Measurements from ENCODE around the gene KIAA0232. TPM values are rescaled to one million over a fixed set of nuclear protein-coding genes. Genes with fewer than 3 reads are reported as not detected.

The KIAA0232 gene
- total and polyA plus RNA-seq, 9 of the 15 experiments (the other 6 are each of a cell fraction or from before 2014, with no cell fraction given), result 3.5 to 17.4 (median 13.0) TPM

DNA sequence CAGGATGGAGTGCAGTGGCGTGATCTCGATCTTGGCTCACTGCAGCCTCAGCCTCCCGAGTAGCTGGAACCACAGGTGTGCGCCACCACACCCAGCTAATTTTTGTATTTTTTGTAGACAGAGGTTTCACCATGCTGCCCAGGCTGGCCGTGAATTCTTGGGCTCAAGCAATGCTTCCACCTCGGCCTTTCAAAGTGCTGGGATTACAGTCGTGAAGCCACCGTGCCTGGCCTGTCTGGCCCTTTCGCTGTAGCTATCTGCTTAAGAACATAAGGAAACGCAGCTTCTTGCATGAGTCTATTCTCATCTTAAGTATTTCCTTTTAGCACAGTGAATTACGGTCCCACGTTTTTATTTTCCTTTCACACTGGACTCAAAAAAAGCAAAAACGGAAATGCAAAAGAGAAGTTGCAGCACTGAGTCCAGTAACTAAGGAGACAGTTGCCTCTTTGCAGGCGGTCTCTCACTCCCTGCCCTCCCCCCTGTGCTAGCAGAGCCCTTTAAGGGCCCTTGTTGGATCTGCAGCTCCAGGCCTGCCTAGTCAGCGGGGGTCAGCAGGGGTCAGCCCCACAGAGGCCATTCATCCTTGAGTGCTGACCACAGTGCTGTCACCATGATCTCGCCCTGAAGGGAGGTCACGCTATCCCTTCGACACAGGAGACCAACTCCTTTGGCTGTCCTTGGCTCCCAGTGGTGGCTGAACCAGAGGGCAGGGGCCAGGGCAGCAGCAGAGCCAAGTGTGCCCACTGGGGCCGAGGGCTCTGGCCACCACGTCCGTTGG is 105.3 kb downstream of the KIAA0232 start (continued):
- no peak for TF ChIP-seq FOXM1 (IDR thresholded peaks at IDR 0.05; ENCODE audit: low read depth)
- no peak for TF ChIP-seq FOXM1 (CRISPR knock-in tag; IDR thresholded peaks at IDR 0.05; ENCODE audit: low read depth)
- TF ChIP-seq, protein P1, sequence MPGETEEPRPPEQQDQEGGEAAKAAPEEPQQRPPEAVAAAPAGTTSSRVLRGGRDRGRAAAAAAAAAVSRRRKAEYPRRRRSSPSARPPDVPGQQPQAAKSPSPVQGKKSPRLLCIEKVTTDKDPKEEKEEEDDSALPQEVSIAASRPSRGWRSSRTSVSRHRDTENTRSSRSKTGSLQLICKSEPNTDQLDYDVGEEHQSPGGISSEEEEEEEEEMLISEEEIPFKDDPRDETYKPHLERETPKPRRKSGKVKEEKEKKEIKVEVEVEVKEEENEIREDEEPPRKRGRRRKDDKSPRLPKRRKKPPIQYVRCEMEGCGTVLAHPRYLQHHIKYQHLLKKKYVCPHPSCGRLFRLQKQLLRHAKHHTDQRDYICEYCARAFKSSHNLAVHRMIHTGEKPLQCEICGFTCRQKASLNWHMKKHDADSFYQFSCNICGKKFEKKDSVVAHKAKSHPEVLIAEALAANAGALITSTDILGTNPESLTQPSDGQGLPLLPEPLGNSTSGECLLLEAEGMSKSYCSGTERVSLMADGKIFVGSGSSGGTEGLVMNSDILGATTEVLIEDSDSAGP (CRISPR knock-in tag; IDR thresholded peaks at IDR 0.05), result peak; percentile 80; the same call in 1 of the 2 replicates
- TF ChIP-seq, protein P2, sequence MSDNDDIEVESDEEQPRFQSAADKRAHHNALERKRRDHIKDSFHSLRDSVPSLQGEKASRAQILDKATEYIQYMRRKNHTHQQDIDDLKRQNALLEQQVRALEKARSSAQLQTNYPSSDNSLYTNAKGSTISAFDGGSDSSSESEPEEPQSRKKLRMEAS (CRISPR knock-in tag; IDR thresholded peaks at IDR 0.05), result peak; percentile 60; the same call in 1 of the 2 replicates
- TF ChIP-seq, protein P3, sequence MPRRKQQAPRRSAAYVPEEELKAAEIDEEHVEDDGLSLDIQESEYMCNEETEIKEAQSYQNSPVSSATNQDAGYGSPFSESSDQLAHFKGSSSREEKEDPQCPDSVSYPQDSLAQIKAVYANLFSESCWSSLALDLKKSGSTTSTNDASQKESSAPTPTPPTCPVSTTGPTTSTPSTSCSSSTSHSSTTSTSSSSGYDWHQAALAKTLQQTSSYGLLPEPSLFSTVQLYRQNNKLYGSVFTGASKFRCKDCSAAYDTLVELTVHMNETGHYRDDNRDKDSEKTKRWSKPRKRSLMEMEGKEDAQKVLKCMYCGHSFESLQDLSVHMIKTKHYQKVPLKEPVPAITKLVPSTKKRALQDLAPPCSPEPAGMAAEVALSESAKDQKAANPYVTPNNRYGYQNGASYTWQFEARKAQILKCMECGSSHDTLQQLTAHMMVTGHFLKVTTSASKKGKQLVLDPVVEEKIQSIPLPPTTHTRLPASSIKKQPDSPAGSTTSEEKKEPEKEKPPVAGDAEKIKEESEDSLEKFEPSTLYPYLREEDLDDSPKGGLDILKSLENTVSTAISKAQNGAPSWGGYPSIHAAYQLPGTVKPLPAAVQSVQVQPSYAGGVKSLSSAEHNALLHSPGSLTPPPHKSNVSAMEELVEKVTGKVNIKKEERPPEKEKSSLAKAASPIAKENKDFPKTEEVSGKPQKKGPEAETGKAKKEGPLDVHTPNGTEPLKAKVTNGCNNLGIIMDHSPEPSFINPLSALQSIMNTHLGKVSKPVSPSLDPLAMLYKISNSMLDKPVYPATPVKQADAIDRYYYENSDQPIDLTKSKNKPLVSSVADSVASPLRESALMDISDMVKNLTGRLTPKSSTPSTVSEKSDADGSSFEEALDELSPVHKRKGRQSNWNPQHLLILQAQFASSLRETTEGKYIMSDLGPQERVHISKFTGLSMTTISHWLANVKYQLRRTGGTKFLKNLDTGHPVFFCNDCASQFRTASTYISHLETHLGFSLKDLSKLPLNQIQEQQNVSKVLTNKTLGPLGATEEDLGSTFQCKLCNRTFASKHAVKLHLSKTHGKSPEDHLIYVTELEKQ (CRISPR knock-in tag; IDR thresholded peaks at IDR 0.05), result no peak
- no peak for TF ChIP-seq SRSF7 (optimal IDR thresholded peaks at IDR 0.05; ENCODE audit: low read depth, low read length)
- TF ChIP-seq MAZ (CRISPR knock-in tag; conservative IDR thresholded peaks at IDR 0.05 in 1 of 2, IDR thresholded peaks at IDR 0.05 in 1 of 2), result peak in 1 of 2 experiments; percentile 38; a peak in 1 of 4 replicates
- TF ChIP-seq, protein P4, sequence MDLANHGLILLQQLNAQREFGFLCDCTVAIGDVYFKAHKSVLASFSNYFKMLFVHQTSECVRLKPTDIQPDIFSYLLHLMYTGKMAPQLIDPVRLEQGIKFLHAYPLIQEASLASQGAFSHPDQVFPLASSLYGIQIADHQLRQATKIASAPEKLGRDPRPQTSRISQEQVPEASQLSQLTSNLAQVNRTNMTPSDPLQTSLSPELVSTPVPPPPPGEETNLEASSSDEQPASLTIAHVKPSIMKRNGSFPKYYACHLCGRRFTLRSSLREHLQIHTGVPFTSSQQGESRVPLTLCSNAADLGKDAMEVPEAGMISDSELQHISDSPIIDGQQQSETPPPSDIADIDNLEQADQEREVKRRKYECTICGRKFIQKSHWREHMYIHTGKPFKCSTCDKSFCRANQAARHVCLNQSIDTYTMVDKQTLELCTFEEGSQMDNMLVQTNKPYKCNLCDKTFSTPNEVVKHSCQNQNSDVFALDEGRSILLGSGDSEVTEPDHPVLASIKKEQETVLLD (IDR thresholded peaks at IDR 0.05), result peak; percentile 57; the same call in 1 of the 2 replicates
- TF ChIP-seq E2F3 (CRISPR knock-in tag; IDR thresholded peaks at IDR 0.05), result no peak
- TF ChIP-seq FOXP1 (CRISPR knock-in tag; IDR thresholded peaks at IDR 0.05), result no peak
- no peak for TF ChIP-seq L3MBTL2 (IDR thresholded peaks at IDR 0.05)
- TF ChIP-seq ZNF12 (CRISPR knock-in tag; IDR thresholded peaks at IDR 0.05), result no peak
- 0 out of 2 replicates have a peak, but pooled peaks have one; percentile 48 for TF ChIP-seq DMBX1 (CRISPR knock-in tag; IDR thresholded peaks at IDR 0.05; ENCODE audit: borderline replicate concordance)
- TF ChIP-seq DNMT1 (IDR thresholded peaks at IDR 0.05), result no peak
- no peak for TF ChIP-seq POLR3A (IDR thresholded peaks at IDR 0.05; ENCODE audit: borderline replicate concordance, extremely low read depth, insufficient read depth, insufficient read length)
- TF ChIP-seq, protein P5, sequence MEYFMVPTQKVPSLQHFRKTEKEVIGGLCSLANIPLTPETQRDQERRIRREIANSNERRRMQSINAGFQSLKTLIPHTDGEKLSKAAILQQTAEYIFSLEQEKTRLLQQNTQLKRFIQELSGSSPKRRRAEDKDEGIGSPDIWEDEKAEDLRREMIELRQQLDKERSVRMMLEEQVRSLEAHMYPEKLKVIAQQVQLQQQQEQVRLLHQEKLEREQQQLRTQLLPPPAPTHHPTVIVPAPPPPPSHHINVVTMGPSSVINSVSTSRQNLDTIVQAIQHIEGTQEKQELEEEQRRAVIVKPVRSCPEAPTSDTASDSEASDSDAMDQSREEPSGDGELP (CRISPR knock-in tag; IDR thresholded peaks at IDR 0.05; ENCODE audit: borderline replicate concordance), result peak; percentile 51; the same call in 1 of the 2 replicates
- TF ChIP-seq MBD2 (IDR thresholded peaks at IDR 0.05; ENCODE audit: borderline replicate concordance, low read depth), result no peak
- TF ChIP-seq SMARCE1 (IDR thresholded peaks at IDR 0.05), result no peak
- TF ChIP-seq CBFA2T3 (IDR thresholded peaks at IDR 0.05), result peak; percentile 82

All from K562 (cell line).